HCT116 (cell line): ENCODE measurements around the gene SERPIND1. TPM values are rescaled to one million over a fixed set of nuclear protein-coding genes. Genes with fewer than 3 reads are reported as not detected.

Experiments used
- ATAC-seq: fragments of 200-7000 bp; cut with Tn5 transposase; 2 replicates; pipeline ENCODE4 v1.9.1; 2020; ENCODE audit warnings: mild to moderate bottlenecking, moderate library complexity
- BruUV-seq: library from RNA; stranded (reverse); fragments of 400-500 nt; replicated peaks from 2 replicates; lab custom pipeline; 2021; lab: Mats Ljungman, UMichigan
- CTCF ChIA-PET: fragments of 300-600 bp; sonication (Branson Sonifier 250); formaldehyde crosslinking; loops from one replicate; lab custom pipeline; 2021; ENCODE audit warnings: antibody characterized with exemption; lab: Charles Lee
- POLR2A ChIA-PET: fragments of 300-600, 350-600 bp; sonication (Branson Sonifier 250); formaldehyde crosslinking; loops from one replicate; lab custom pipeline; 2021; ENCODE audit warnings: antibody characterized with exemption; lab: Charles Lee
- RAD21 ChIA-PET, 2 experiments: fragments of 300-600 bp; sonication (Branson Sonifier 250); formaldehyde crosslinking; loops; one replicate each; lab custom pipeline; 2023; ENCODE audit warnings: low total read pairs in 2 of 2; ENCODE audit not compliant: uncharacterized antibody in 2 of 2, unreplicated experiment in 2 of 2, low non-redundant PET in 1 of 2; lab: Charles Lee
- DNase-seq: peaks from one replicate; pipeline ENCODE4 v3.0.0-alpha.2; 2010; ENCODE audit warnings: low read depth, low spot score
- H2AFZ ChIP-seq: fragments of 200-600 bp; shearing (Covaris generic), sonication (generic); 2 replicates; pipeline ENCODE4 v1.6.1; 2017; ENCODE audit warnings: low read depth, mixed run types, mixed read lengths, antibody characterized with exemption, low read length; ENCODE audit not compliant: poor library complexity, severe bottlenecking
- H3K27ac ChIP-seq: 2 replicates; pipeline ENCODE4 v1.5.1; 2012; ENCODE audit warnings: low read depth, low read length
- H3K27me3 ChIP-seq: fragments of 200-600 bp; sonication (generic); 2 replicates; pipeline ENCODE4 v1.6.1; 2016; ENCODE audit warnings: mixed run types, low read length, mixed read lengths; ENCODE audit not compliant: insufficient read depth
- H3K36me3 ChIP-seq, 2 experiments: fragments of 200-500 bp in 1 of 2; fragments of 200-600 bp in 1 of 2; sonication (Bioruptor generic) in 1 of 2; sonication (generic) in 1 of 2; 2 replicates each; pipeline versions ENCODE4 v1.5.1 to v1.6.1; 2014 to 2016; ENCODE audit warnings: low read length in 2 of 2, inconsistent platforms in 1 of 2, mixed read lengths in 1 of 2, mixed run types in 1 of 2; ENCODE audit not compliant: insufficient read depth in 2 of 2, control insufficient read depth in 1 of 2
- H3K4me1 ChIP-seq, 2 experiments: fragments of 200-600 bp in 1 of 2; sonication (generic) in 1 of 2; 2 replicates each; pipeline versions ENCODE4 v1.5.1 to v1.6.1; 2012 to 2017; ENCODE audit warnings: low read length in 2 of 2, inconsistent platforms in 1 of 2, mild to moderate bottlenecking in 1 of 2, mixed read lengths in 1 of 2, mixed run types in 1 of 2, moderate library complexity in 1 of 2; ENCODE audit not compliant: insufficient read depth in 2 of 2, control insufficient read depth in 1 of 2
- H3K4me2 ChIP-seq: fragments of 200-600 bp; sonication (generic); 2 replicates; pipeline ENCODE4 v1.6.1; 2017; ENCODE audit warnings: mixed run types, low read length, mixed read lengths
- H3K4me3 ChIP-seq, 2 experiments: fragments of 200-600 bp in 1 of 2; sonication (generic) in 1 of 2; replicated peaks in 1 of 2; 2 replicates each; pipeline ENCODE4 v1.5.1; 2011 to 2016; ENCODE audit warnings: low read length in 2 of 2, control low read depth in 1 of 2, low read depth in 1 of 2, mild to moderate bottlenecking in 1 of 2, mixed read lengths in 1 of 2, mixed run types in 1 of 2
- H3K79me2 ChIP-seq: fragments of 200-600 bp; sonication (generic); 2 replicates; pipeline ENCODE4 v1.6.1; 2017; ENCODE audit warnings: mild to moderate bottlenecking, mixed run types, low read length, moderate library complexity, mixed read lengths; ENCODE audit not compliant: insufficient read depth
- H3K9ac ChIP-seq: fragments of 200-600 bp; sonication (generic); 2 replicates; pipeline ENCODE4 v1.6.1; 2016; ENCODE audit warnings: low read length, mixed read lengths
- H3K9me2 ChIP-seq: fragments of 200-600 bp; sonication (generic), shearing (Covaris generic); 2 replicates; pipeline ENCODE4 v1.6.1; 2017; ENCODE audit warnings: mixed run types, mild to moderate bottlenecking, moderate library complexity; ENCODE audit not compliant: insufficient read depth
- H3K9me3 ChIP-seq, 2 experiments: fragments of 200-500 bp in 1 of 2; fragments of 200-600 bp in 1 of 2; sonication (Bioruptor generic) in 1 of 2; sonication (generic) in 1 of 2; 2 replicates each; pipeline ENCODE4 v1.6.1; 2014 to 2017; ENCODE audit warnings: low read length in 2 of 2, mixed read lengths in 2 of 2, inconsistent platforms in 1 of 2, low read depth in 1 of 2, mild to moderate bottlenecking in 1 of 2, mixed run types in 1 of 2, moderate library complexity in 1 of 2; ENCODE audit not compliant: control insufficient read depth in 1 of 2, insufficient read depth in 1 of 2
- H4K20me1 ChIP-seq: fragments of 200-600 bp; sonication (generic), shearing (Covaris generic); 2 replicates; pipeline ENCODE4 v1.6.1; 2017; ENCODE audit warnings: mixed run types, mild to moderate bottlenecking, moderate library complexity; ENCODE audit not compliant: insufficient read depth
- CBX3 ChIP-seq: IDR thresholded peaks from 2 replicates; pipeline ENCODE4 v1.6.1; 2012; ENCODE audit warnings: low read depth
- FOSL1 ChIP-seq: IDR thresholded peaks from 2 replicates; pipeline ENCODE4 v1.6.1; 2012; ENCODE audit warnings: low read depth
- JUND ChIP-seq: IDR thresholded peaks from 2 replicates; pipeline ENCODE4 v1.6.1; 2012
- RAD21 ChIP-seq: IDR thresholded peaks from 2 replicates; pipeline ENCODE4 v1.6.1; 2012; ENCODE audit warnings: low read depth, mild to moderate bottlenecking
- SP1 ChIP-seq: IDR thresholded peaks from 2 replicates; pipeline ENCODE4 v1.6.1; 2012; ENCODE audit warnings: low read depth
- SRF ChIP-seq: IDR thresholded peaks from 2 replicates; pipeline ENCODE4 v1.6.1; 2012; ENCODE audit warnings: low read depth
- YY1 ChIP-seq: IDR thresholded peaks from 2 replicates; pipeline ENCODE4 v1.6.1; 2011; ENCODE audit warnings: low read length, low read depth, moderate library complexity, mild to moderate bottlenecking; ENCODE audit not compliant: insufficient replicate concordance; ENCODE audit errors: extremely low read depth
- ZFX ChIP-seq: fragments of 450-650 bp; IDR thresholded peaks from 2 replicates; pipeline ENCODE4 v1.6.1; 2017
- intact Hi-C: fragments of 100-400 bp; cut with micrococcal nuclease; formaldehyde crosslinking; loops from 2 replicates; pipeline ENCODE4 v1.10.0; 2022
- total RNA-seq: library from RNA; stranded (reverse); gene quantifications from one replicate; pipeline ENCODE4 v1.2.1, GENCODE V29; 2021; ENCODE audit not compliant: unreplicated experiment
- TF ChIP-seq, protein P1 (sequence below), 3 experiments: fragments of 200-600 bp in 1 of 3; sonication (generic) in 1 of 3; IDR thresholded peaks in 2 of 3; conservative IDR thresholded peaks in 1 of 3; 2 replicates each; pipeline ENCODE4 v1.5.1; 2012 to 2017; ENCODE audit warnings: low read depth in 2 of 3, low read length in 2 of 3, antibody characterized with exemption in 1 of 3, borderline replicate concordance in 1 of 3, control low read depth in 1 of 3, mild to moderate bottlenecking in 1 of 3, mixed read lengths in 1 of 3, mixed run types in 1 of 3, moderate library complexity in 1 of 3; ENCODE audit not compliant: insufficient read depth in 1 of 3
- TF ChIP-seq, protein P2 (sequence below): IDR thresholded peaks from 2 replicates; pipeline ENCODE4 v1.6.1; 2012
- TF ChIP-seq, protein P3 (sequence below): IDR thresholded peaks from 2 replicates; pipeline ENCODE4 v1.6.1; 2012

SERPIND1 gene
- total RNA-seq, 1 experiment from 2014 or later: 0.25 TPM

DNA sequence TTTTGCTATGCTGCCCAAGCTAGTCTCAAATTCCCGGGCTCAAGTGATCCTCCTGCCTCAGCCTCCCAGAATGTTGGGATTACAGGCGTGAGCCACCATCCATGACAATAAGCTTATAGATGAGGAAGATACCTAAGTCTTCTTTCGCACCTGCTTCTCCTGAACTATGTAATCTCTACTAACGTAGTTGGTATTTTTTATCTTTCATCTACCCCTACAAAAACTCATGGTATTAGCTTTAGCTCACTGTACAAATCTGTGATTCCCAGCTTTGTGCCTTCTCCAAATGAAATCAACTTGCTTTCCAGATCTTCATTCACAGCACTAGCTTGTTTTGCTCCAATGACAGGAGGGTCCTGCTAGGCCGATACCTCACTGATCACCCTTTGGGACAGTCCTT, 48.3 kb downstream of the SERPIND1 start:
- no peak overlapping the region for H3K27ac ChIP-seq
- H3K27me3 ChIP-seq: no peaks in the 10 kb centered on the region
- no peak overlapping the region for H3K4me3 ChIP-seq
- no peak overlapping the region for H3K9ac ChIP-seq
- TF ChIP-seq ZFX (no peak), SP1 (no peak), YY1 (no peak), SRF (no peak)
- TF ChIP-seq, protein P1, sequence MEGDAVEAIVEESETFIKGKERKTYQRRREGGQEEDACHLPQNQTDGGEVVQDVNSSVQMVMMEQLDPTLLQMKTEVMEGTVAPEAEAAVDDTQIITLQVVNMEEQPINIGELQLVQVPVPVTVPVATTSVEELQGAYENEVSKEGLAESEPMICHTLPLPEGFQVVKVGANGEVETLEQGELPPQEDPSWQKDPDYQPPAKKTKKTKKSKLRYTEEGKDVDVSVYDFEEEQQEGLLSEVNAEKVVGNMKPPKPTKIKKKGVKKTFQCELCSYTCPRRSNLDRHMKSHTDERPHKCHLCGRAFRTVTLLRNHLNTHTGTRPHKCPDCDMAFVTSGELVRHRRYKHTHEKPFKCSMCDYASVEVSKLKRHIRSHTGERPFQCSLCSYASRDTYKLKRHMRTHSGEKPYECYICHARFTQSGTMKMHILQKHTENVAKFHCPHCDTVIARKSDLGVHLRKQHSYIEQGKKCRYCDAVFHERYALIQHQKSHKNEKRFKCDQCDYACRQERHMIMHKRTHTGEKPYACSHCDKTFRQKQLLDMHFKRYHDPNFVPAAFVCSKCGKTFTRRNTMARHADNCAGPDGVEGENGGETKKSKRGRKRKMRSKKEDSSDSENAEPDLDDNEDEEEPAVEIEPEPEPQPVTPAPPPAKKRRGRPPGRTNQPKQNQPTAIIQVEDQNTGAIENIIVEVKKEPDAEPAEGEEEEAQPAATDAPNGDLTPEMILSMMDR (IDR thresholded peaks at IDR 0.05 in 2 of 3, conservative IDR thresholded peaks at IDR 0.05 in 1 of 3; ENCODE audit: borderline replicate concordance in 1 of 3, insufficient read depth in 1 of 3, low read depth in 2 of 3, low read length in 2 of 3): no peak
- TF ChIP-seq, protein P2, sequence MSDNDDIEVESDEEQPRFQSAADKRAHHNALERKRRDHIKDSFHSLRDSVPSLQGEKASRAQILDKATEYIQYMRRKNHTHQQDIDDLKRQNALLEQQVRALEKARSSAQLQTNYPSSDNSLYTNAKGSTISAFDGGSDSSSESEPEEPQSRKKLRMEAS: no peak
- H3K79me2 ChIP-seq: no peaks in the 10 kb centered on the region
- H3K4me2 ChIP-seq: no peak overlapping the region
- ChIA-PET RAD21 (no interaction called here), CTCF (no interaction called here), POLR2A (no interaction called here)
- ATAC-seq (no peak), DNase-seq (no peak)
- intact Hi-C loops: no loop called here
- H2AFZ ChIP-seq: no peak overlapping the region
- H3K4me1 ChIP-seq: no peaks in the 10 kb centered on the region
- no TSS peak for BruUV-seq
- H3K36me3 ChIP-seq: peaks cover 7 to 9% of the 10 kb centered on the region in 2 experiments; a peak in 3 of 4 replicates
- H4K20me1 ChIP-seq: no peaks in the 10 kb centered on the region
- H3K9me3 ChIP-seq: no peaks in the 10 kb centered on the region
- no peaks in the 10 kb centered on the region for H3K9me2 ChIP-seq

DNA sequence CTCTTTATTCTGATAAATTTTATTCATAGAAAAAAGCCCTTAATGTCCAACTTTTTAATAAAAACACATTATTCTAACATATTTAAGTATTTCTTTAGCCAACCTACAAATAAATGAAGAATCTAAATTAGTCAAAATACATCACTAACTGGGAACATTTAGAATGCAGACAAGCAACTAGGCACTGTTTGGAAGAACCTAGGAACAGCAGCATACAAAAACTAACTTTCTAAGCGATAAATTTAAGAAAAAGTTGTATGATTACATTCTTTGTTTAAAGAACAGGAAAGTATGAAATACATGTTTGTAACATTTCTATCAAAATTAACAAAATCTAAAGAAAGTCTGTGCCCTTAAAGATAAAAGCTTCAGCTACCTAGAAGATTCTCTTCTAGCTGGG, 49.4 kb downstream of the SERPIND1 start:
- POLR2A ChIA-PET: no interaction called here
- no peak overlapping the region for H2AFZ ChIP-seq
- no peak overlapping the region for H3K9ac ChIP-seq
- H3K79me2 ChIP-seq: no peaks in the 10 kb centered on the region
- no peak for DNase-seq
- no TSS peak for BruUV-seq
- no peak overlapping the region for H3K27ac ChIP-seq
- intact Hi-C loops: no loop called here
- no peaks in the 10 kb centered on the region for H3K9me2 ChIP-seq
- CTCF ChIA-PET: no interaction called here
- H3K36me3 ChIP-seq: peaks cover 3 to 9% of the 10 kb centered on the region in 2 experiments; a peak in 3 of 4 replicates
- ATAC-seq: no peak
- no peaks in the 10 kb centered on the region for H4K20me1 ChIP-seq
- H3K9me3 ChIP-seq: no peaks in the 10 kb centered on the region
- no peak overlapping the region for H3K4me3 ChIP-seq
- H3K4me1 ChIP-seq: no peaks in the 10 kb centered on the region
- no peak overlapping the region for H3K4me2 ChIP-seq
- no peaks in the 10 kb centered on the region for H3K27me3 ChIP-seq
- TF ChIP-seq FOSL1: no peak
- TF ChIP-seq RAD21: no peak
- TF ChIP-seq CBX3: no peak
- TF ChIP-seq, protein P2: no peak
- TF ChIP-seq, protein P3, sequence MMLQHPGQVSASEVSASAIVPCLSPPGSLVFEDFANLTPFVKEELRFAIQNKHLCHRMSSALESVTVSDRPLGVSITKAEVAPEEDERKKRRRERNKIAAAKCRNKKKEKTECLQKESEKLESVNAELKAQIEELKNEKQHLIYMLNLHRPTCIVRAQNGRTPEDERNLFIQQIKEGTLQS: no peak
- no peak for TF ChIP-seq ZFX
- TF ChIP-seq JUND: no peak
- TF ChIP-seq, protein P1 (IDR thresholded peaks at IDR 0.05 in 2 of 3, conservative IDR thresholded peaks at IDR 0.05 in 1 of 3; ENCODE audit: borderline replicate concordance in 1 of 3, insufficient read depth in 1 of 3, low read depth in 2 of 3, low read length in 2 of 3): no peak
- no peak for TF ChIP-seq YY1
- RAD21 ChIA-PET: no interaction called here
